ENCODE data around the gene PRKCE. TPM values are rescaled to one million over a fixed set of nuclear protein-coding genes. Genes with fewer than 3 reads are reported as not detected.

The PRKCE gene
- total and polyA plus RNA-seq, 2 of the 8 experiments (the other 6 are each of a cell fraction or from before 2014, with no cell fraction given): 0.54 to 2.1 TPM

- TF ChIP-seq POLR2A (IDR thresholded peaks at IDR 0.05; ENCODE audit: control extremely low read depth in 1 of 2, low read depth in 2 of 2, low read length in 2 of 2): no peak
- TF ChIP-seq SP2 (IDR thresholded peaks at IDR 0.05; ENCODE audit: low read length): no peak
- TF ChIP-seq EGR1 (IDR thresholded peaks at IDR 0.05; ENCODE audit: borderline replicate concordance, low read depth, low read length): no peak
- no peak for TF ChIP-seq BACH1 (IDR thresholded peaks at IDR 0.05; ENCODE audit: low read length)
- no peak for TF ChIP-seq YY1 (IDR thresholded peaks at IDR 0.05; ENCODE audit: low read depth, low read length)
- TF ChIP-seq HDAC2 (IDR thresholded peaks at IDR 0.05; ENCODE audit: borderline replicate concordance in 1 of 2, low read depth in 2 of 2, low read length in 2 of 2): no peak
- TF ChIP-seq RBBP5 (IDR thresholded peaks at IDR 0.05; ENCODE audit: borderline replicate concordance, low read depth, low read length): no peak
These were observed 59.7 kb downstream of the PRKCE start (continued) for GRCh38 chr2:45711224-45711623.
